NOMO-1 treated with DMSO at 0.1 percent for 48 hours (cell line): Measurements from ENCODE around the gene TOMM7.
"Not testable (repeated sequence)": the region's sequence is repeated elsewhere in the genome, so short reads cannot be mapped to it uniquely, and the experiment has no call there.

Experiments
- DNase-seq: peaks from one replicate; lab custom pipeline; 2025; ENCODE audit not compliant: unreplicated experiment; lab: John Stamatoyannopoulos, UW

TOMM7 gene

DNA sequence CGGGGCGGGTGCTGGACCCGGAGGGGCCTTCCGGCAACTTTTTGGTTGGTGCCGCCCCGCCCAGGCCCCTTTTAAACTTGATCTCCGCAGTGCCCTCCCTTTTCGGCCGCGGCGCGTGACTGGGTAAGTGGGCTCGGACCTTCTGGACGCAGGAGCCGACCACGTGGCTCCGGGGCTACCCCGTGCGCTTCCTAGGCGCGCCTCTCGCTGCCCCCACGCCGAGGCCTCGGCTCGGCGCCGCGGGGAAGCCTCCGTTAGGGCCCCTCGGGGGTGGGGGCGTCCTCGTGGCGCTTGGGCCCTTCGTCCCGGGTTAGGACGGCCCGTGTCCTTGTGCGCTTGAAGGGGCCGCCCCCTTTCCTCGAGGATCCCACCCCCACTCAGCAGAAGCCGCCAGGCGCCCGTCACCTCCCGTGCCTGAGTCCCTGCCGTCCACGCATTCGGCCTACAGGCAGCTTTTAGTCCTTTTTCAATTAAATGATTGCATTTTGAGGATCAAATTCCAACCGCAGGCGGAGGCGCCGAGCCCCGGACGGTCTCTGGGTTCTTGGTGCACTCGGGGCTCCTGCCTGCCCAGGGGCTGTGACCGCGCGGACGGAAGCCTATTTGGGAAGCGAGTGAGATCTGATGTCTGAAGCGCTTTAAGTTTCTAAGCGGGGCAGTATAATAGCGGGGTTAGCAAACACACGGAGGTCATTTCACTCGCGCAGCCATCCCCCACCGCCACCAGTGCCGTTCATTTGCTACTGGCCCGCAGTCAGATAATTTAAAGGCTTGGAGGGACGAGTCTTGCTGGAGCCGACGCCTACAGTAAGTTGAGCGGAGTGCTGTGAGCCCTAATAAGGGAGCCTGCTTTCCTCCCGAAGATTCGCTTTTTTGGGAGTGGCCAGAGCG is 31.8 kb upstream of the TOMM7 start:
- peak; percentile 86 for DNase-seq

GRCh38 chr7:22853674-22854157 is 31.1 kb upstream of the TOMM7 start:
- DNase-seq = peak; percentile 49

GRCh38 chr7:22853138-22853537 is 30.5 kb upstream of the TOMM7 start:
- no peak for DNase-seq

GRCh38 chr7:22851145-22851544 is 28.5 kb upstream of the TOMM7 start:
- no peak for DNase-seq

DNA sequence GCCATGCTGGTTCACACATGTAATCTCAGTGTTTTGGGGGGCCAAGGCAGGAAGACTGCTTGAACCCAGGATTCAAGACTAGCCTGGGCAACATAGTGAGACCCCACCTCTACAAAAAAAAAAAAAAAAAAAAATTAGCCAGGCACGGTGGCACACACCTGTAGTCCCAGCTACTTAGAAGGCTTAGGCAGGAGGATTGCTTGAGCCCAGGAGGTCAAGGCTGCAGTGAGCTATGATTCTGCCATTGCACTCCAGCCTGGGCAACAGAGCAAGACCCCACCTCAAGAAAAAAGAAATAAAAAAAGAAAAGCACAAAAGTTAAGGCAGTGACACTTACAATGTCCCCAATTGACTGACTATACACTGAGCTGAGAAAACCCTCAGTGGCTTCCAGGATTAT is 27.7 kb upstream of the TOMM7 start:
- DNase-seq = not testable (repeated sequence)

DNA sequence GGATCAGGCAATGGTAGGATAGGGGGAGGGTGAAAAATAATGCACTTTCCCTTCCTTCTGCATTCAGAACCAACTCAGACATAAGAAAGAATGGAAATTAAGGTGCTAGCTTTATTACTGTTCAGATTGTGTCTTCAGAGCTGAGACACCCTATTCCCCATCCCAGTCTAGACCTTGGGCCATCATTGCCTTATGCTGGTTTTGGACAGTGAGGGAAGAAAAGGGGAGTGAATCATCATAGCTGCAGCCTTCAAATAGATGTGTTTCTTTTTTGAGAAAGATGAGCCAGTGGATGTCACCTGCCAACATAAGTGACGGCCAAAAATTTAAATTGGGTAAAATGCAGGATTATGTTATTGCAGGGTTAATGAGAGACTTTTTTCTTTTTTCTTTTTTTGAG is 27.0 kb upstream of the TOMM7 start:
- DNase-seq = no peak

DNA sequence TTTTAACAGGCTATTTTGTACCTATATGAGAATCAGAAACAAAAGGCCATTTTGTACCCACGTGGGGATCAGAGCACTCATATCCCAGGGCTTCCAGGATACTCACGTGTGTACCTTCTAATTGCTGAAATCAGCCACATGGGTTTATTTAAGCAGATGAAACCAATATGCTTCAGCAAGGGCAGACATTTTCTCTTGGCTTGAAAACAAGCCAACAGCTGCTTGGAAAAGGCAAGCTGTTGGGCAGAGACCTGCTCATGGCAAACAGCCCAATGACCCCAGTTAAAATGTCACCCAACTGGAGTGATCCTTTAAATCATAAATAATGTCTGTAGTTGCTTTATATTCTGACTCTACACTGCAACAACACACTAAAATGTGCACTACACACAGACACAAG is 26.5 kb upstream of the TOMM7 start:
- DNase-seq = no peak

DNA sequence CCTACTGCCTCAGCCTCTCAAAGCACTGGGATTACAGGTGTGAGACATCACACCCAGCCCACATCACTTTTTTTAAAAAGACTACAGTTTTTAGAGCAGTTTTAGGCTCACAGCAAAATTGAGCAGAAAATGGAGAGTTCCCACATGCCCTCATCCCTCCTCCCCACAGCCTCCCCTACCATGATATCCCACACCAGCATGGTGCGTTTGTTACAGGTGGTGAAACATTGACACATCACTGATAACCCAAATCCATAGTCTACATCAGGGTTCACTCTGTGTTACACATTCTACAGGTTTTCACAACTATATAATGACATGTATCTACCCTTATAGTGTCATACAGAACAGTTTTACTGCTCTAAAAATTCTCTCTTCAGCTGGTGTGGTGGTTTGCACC is 24.3 kb upstream of the TOMM7 start:
- no peak for DNase-seq

DNA sequence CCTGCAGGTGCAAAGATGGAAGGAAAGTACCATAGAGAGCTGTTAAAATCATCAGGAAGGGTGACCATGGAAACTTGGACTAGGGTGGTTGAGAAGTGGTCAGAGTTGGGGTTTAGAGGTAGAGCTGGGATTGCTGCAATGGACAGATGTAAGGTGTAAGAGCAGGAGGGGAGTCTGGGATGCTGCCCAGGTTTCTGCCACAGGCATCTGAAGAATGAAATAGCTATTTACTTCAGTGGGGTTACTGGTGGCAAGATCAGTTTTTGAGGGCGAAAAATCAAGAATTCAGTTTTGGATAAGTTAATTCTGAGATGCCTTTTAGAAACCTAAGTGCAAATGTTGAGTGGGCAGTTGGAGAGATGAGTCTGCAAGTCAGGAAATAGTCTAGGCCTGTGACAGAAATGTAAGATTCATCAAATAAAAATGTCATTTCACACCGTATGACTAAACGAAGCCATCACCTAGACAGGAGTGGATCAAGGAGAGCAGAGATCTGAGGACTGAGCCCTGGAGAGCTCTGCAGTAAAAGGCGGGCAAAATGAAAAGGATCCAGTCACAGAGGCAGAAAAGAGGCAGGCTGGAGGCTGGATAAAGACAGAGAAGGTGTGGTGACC is 22.7 kb upstream of the TOMM7 start:
- no peak for DNase-seq

GRCh38 chr7:22843681-22844309 is 21.1 kb upstream of the TOMM7 start:
- DNase-seq = no peak

- no peak for DNase-seq
Observed at GRCh38 chr7:22842973-22843372, 20.3 kb upstream of the TOMM7 start.

GRCh38 chr7:22842383-22842941 is 19.8 kb upstream of the TOMM7 start:
- no peak for DNase-seq

- DNase-seq = no peak
Observed at GRCh38 chr7:22841954-22842353, 19.3 kb upstream of the TOMM7 start.

GRCh38 chr7:22837308-22837707 is 14.7 kb upstream of the TOMM7 start:
- no peak for DNase-seq

- not testable (repeated sequence) for DNase-seq
Observed at GRCh38 chr7:22836506-22836905, 13.9 kb upstream of the TOMM7 start.

DNA sequence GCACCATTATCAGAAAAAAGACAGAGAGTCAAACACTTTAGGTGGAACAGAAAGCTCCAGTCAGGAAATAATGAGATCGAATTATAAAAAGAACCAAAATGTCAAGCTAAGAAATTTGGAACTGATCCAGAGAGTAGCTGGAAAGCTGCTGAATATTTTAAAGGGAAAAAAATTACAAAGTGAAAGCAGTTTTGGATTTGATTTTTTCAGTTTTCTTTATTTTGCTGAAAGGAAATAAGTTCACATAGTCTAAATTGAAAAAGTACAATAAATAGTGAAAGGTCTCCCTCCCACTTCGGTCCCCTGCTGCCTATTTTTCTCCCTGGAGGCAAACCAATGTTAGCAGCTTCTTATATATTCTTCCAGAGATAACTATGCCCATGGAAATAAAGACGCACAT is 11.3 kb upstream of the TOMM7 start:
- DNase-seq = no peak

DNA sequence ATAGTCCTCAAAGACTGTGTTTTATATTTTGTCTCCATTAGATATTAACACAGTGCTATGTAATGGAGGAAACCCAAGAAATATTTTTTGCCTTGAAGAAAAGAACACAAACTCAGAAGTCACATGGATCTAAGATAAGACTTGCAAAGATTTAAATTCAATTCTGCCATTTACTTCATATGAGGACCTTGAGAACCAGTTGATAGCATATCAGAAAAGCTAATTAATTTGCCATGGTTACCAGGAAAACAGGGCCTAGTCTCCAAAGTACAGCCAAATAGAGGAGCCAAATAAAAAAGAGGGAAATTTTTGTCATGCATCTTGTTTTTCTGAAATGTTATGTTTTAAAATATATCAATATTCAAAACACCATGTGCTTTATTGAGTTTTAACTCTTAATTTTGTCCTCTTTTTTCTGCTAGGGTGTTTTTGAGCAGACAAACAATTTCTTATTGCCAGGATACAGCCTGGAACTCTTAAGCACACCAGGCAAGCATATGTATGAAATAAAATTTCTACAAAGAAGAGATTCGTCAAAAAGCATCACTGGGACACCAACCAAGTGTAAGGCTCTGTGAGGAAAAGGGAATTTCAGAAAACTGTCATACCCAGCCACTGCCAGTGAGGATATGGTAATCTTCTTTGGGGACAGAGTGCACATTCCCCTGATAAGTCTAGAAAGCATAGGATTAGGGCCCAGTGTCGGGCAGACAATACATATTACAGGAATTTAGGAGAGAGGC is 10.6 kb upstream of the TOMM7 start:
- no peak for DNase-seq

- DNase-seq = no peak
Observed at GRCh38 chr7:22832401-22832800, 9.8 kb upstream of the TOMM7 start.

GRCh38 chr7:22831602-22832305 is 9.1 kb upstream of the TOMM7 start:
- no peak for DNase-seq

GRCh38 chr7:22827563-22827962 is 4.9 kb upstream of the TOMM7 start:
- DNase-seq = no peak
